Esophagus (tissue), 2 donors: ENCODE data around the gene SSX1. TPM values are rescaled to one million over a fixed set of nuclear protein-coding genes. Genes with fewer than 3 reads are reported as not detected.

ENCODE experiments used
- polyA plus RNA-seq, 2 donors: library from polyadenylated mRNA; stranded (reverse); fragments of 200-250 nt; gene quantifications; one replicate each; pipeline ENCODE4 v1.2.3, GENCODE V29; 2013
- donor health status: healthy with polysubstance abuse.
- donor health status: Bipolar disorder and iron deficiency.

The SSX1 gene
- polyA plus RNA-seq, 2 donors: not detected

Other genes starting within 250 kb of the SSX1 start
- not detected for gene SPACA5, start 248.4 kb upstream of the SSX1 start, polyA plus RNA-seq
- 1 to 10 TPM; 1.1 to 1.5 TPM for gene ZNF630, start 183.8 kb upstream of the SSX1 start, polyA plus RNA-seq
- gene SPACA5B, start 124.8 kb upstream of the SSX1 start, polyA plus RNA-seq: not detected
- gene SSX5, start 58.6 kb upstream of the SSX1 start, polyA plus RNA-seq: not detected
- not detected for gene SSX3, start 101.3 kb downstream of the SSX1 start, polyA plus RNA-seq
- gene SSX4, start 128.1 kb downstream of the SSX1 start, polyA plus RNA-seq: not detected
- not detected for gene SSX4B, start 156.6 kb downstream of the SSX1 start, polyA plus RNA-seq
- gene SLC38A5, start 214.9 kb downstream of the SSX1 start, polyA plus RNA-seq: 10 to 100 TPM; 16.3 to 22.1 TPM
- gene FTSJ1, start 220.8 kb downstream of the SSX1 start, polyA plus RNA-seq: 10 to 100 TPM; 31.1 to 36.3 TPM